Endothelial cell of umbilical vein (primary cell): ENCODE measurements around the gene IGF1. TPM values are rescaled to one million over a fixed set of nuclear protein-coding genes. Genes with fewer than 3 reads are reported as not detected.

Source experiments
- BruUV-seq: library from RNA; stranded (reverse); fragments of 400-500 nt; replicated peaks from 2 replicates; lab custom pipeline; 2021; lab: Mats Ljungman, UMichigan
- CTCF ChIA-PET: fragments of 300-600, 350-600 bp; sonication (Branson Sonifier 250); formaldehyde crosslinking; loops from one replicate; lab custom pipeline; 2021; ENCODE audit warnings: antibody characterized with exemption, inconsistent platforms; lab: Charles Lee
- POLR2A ChIA-PET: fragments of 300-600, 350-600 bp; sonication (Branson Sonifier 250); formaldehyde crosslinking; loops from one replicate; lab custom pipeline; 2021; ENCODE audit warnings: antibody characterized with exemption, inconsistent platforms; lab: Charles Lee
- DNase-seq: peaks from one replicate; pipeline ENCODE4 v3.0.0-alpha.2; 2011; ENCODE audit warnings: low read depth, low spot score
- FAIRE-seq: peaks from 2 replicates; lab custom pipeline; 2011; peaks lifted over from hg19 to GRCh38; lab: Jason Lieb, UNC
- H2AFZ ChIP-seq: 2 replicates; pipeline ENCODE4 v1.6.0; 2012; ENCODE audit warnings: low read depth, low read length, control low read depth, inconsistent platforms
- H3K27ac ChIP-seq: 2 replicates; pipeline ENCODE4 v1.5.1; 2011; ENCODE audit warnings: low read depth, mild to moderate bottlenecking, control low read depth, low read length, moderate library complexity; ENCODE audit not compliant: insufficient read depth
- H3K27me3 ChIP-seq, 2 experiments: 2 replicates each; pipeline versions ENCODE4 v1.6.0 to v1.6.1; 2011; ENCODE audit warnings: low read length in 2 of 2, mixed read lengths in 1 of 2; ENCODE audit not compliant: control insufficient read depth in 2 of 2, insufficient read depth in 2 of 2
- H3K36me3 ChIP-seq, 2 experiments: 2 replicates in 1 of 2; 3 replicates in 1 of 2; pipeline ENCODE4 v1.5.1; 2011; ENCODE audit warnings: low read length in 2 of 2, mild to moderate bottlenecking in 1 of 2, moderate library complexity in 1 of 2; ENCODE audit not compliant: control insufficient read depth in 2 of 2, insufficient read depth in 2 of 2; ENCODE audit errors: extremely low read depth in 1 of 2
- H3K4me1 ChIP-seq: 3 replicates; pipeline ENCODE4 v1.5.1; 2011; ENCODE audit warnings: mild to moderate bottlenecking, low read length; ENCODE audit not compliant: control insufficient read depth, insufficient read depth; ENCODE audit errors: extremely low read depth
- H3K4me2 ChIP-seq: 2 replicates; pipeline ENCODE4 v1.6.1; 2011; ENCODE audit warnings: low read length, control low read depth, mixed read lengths; ENCODE audit not compliant: insufficient read depth
- H3K4me3 ChIP-seq, 3 experiments: fragments of 200-600 bp in 1 of 3; sonication (generic), shearing (Covaris generic) in 1 of 3; replicated peaks in 1 of 3; 2 replicates each; pipeline ENCODE4 v1.5.1; 2011 to 2016; ENCODE audit warnings: control low read depth in 3 of 3, low read length in 3 of 3, mild to moderate bottlenecking in 2 of 3, inconsistent platforms in 1 of 3, low read depth in 1 of 3, moderate library complexity in 1 of 3; ENCODE audit not compliant: insufficient read depth in 1 of 3
- H3K79me2 ChIP-seq: 2 replicates; pipeline ENCODE4 v1.6.0; 2012; ENCODE audit warnings: low read length, inconsistent platforms; ENCODE audit not compliant: control insufficient read depth, insufficient read depth
- H3K9ac ChIP-seq: replicated peaks from 2 replicates; pipeline ENCODE3; 2011; ENCODE audit warnings: low read length, control low read depth; ENCODE audit not compliant: insufficient read depth; ENCODE audit errors: extremely low read depth
- H3K9me1 ChIP-seq: replicated peaks from 3 replicates; pipeline ENCODE4 v1.6.0; 2011; ENCODE audit warnings: mild to moderate bottlenecking, low read length; ENCODE audit not compliant: control insufficient read depth, insufficient read depth; ENCODE audit errors: extremely low read depth
- H3K9me3 ChIP-seq: replicated peaks from 2 replicates; pipeline ENCODE4 v1.5.1; 2012; ENCODE audit warnings: low read length, inconsistent platforms; ENCODE audit not compliant: control insufficient read depth, insufficient read depth
- H4K20me1 ChIP-seq: replicated peaks from 2 replicates; pipeline ENCODE3; 2011; ENCODE audit warnings: mild to moderate bottlenecking, low read length; ENCODE audit not compliant: control insufficient read depth, insufficient read depth; ENCODE audit errors: extremely low read depth
- CTCF ChIP-seq, 2 donors: IDR thresholded peaks; 1 replicate in 1 of 2; 2 replicates in 1 of 2; pipeline ENCODE4 v1.5.1; 2011; ENCODE audit warnings: low read length in 2 of 2, mild to moderate bottlenecking in 2 of 2, moderate library complexity in 2 of 2, control low read depth in 1 of 2, inconsistent platforms in 1 of 2, low read depth in 1 of 2; ENCODE audit not compliant: insufficient read depth in 1 of 2; ENCODE audit errors: extremely low read depth in 1 of 2
- EZH2 ChIP-seq: IDR thresholded peaks from 2 replicates; pipeline ENCODE4 v1.6.1; 2012; ENCODE audit warnings: borderline replicate concordance, low read depth, mild to moderate bottlenecking, moderate library complexity, low read length, inconsistent platforms; ENCODE audit not compliant: severe bottlenecking
- FOS ChIP-seq: IDR thresholded peaks from 2 replicates; pipeline ENCODE4 v1.6.1; 2011; ENCODE audit warnings: mild to moderate bottlenecking, low read length, moderate library complexity, borderline replicate concordance; ENCODE audit not compliant: insufficient read depth
- GATA2 ChIP-seq: IDR thresholded peaks from 2 replicates; pipeline ENCODE4 v1.7.0; 2011; ENCODE audit warnings: low read depth, mild to moderate bottlenecking, moderate library complexity, mixed read lengths, low read length; ENCODE audit not compliant: insufficient read length, insufficient read depth
- JUN ChIP-seq: IDR thresholded peaks from 2 replicates; pipeline ENCODE4 v1.6.1; 2011; ENCODE audit warnings: borderline replicate concordance, low read depth; ENCODE audit not compliant: insufficient read length, insufficient read depth
- MAX ChIP-seq: IDR thresholded peaks from 2 replicates; pipeline ENCODE4 v1.6.1; 2011; ENCODE audit not compliant: insufficient read depth, insufficient read length
- MYC ChIP-seq: IDR thresholded peaks from one replicate; pipeline ENCODE4 v1.6.1; 2011; ENCODE audit warnings: mild to moderate bottlenecking, low read depth, low read length
- POLR2A ChIP-seq: IDR thresholded peaks from 2 replicates; pipeline ENCODE4 v1.6.1; 2012; ENCODE audit warnings: low read depth, mild to moderate bottlenecking, control low read depth, low read length
- POLR2AphosphoS5 ChIP-seq: IDR thresholded peaks from 2 replicates; pipeline ENCODE4 v1.6.1; 2012; ENCODE audit warnings: low read depth, mild to moderate bottlenecking, control low read depth, low read length, moderate library complexity; ENCODE audit not compliant: insufficient read depth
- dilution Hi-C: fragments of 300-500 bp; cut with MboI; formaldehyde crosslinking; loops from one replicate; pipeline ENCODE4 v1.15.0; 2019; ENCODE audit warnings: low sequenced_read_pairs; ENCODE audit not compliant: extremely low pct_ligation_motif_present
- intact Hi-C: fragments of 100-400 bp; cut with micrococcal nuclease; formaldehyde crosslinking; loops from one replicate; pipeline ENCODE4 v1.10.0; 2022
- polyA plus RNA-seq, 4 experiments: library from polyadenylated mRNA; depleted of rRNA in 3 of 4; stranded (reverse) in 3 of 4; unstranded in 1 of 4; fragments of >200 nt; gene quantifications; 2 replicates each; pipeline versions ENCODE4 v1.2.1 to v1.2.3, GENCODE V29; 2011 to 2012; ENCODE audit warnings: missing spikeins in 1 of 4
- total RNA-seq: library from RNA; stranded (reverse); gene quantifications from 2 replicates; pipeline ENCODE4 v1.2.3, GENCODE V29; 2021

IGF1 gene
- total and polyA plus RNA-seq, 2 donors (not counting 3 experiments of a cell fraction or from before 2014, with no cell fraction given): 0.10 TPM; not detected in 1

- Histone ChIP-seq H3K4me1 (no peaks in the 10 kb centered on the region), H3K4me3 (no peak overlapping the region), H3K36me3 (no peaks in the 10 kb centered on the region), H3K27ac (no peak overlapping the region), H3K27me3 (no peaks in the 10 kb centered on the region), H3K4me2 (no peak overlapping the region), H3K79me2 (no peaks in the 10 kb centered on the region), H2AFZ (no peak overlapping the region), H4K20me1 (no peaks in the 10 kb centered on the region), H3K9me3 (no peaks in the 10 kb centered on the region), H3K9me1 (no peaks in the 10 kb centered on the region), H3K9ac (no peak overlapping the region)
- DNase-seq (no peak), FAIRE-seq (no peak)
- CTCF ChIA-PET: no interaction called here
- no TSS peak for BruUV-seq
- dilution Hi-C loops (no loop called here), intact Hi-C loops (no loop called here)
- POLR2A ChIA-PET: no interaction called here
- TF ChIP-seq GATA2: no peak
- no peak for TF ChIP-seq POLR2A
- TF ChIP-seq MAX: no peak
- TF ChIP-seq CTCF (IDR thresholded peaks at IDR 0.05; ENCODE audit: extremely low read depth in 1 of 2, insufficient read depth in 1 of 2, low read depth in 1 of 2, low read length in 2 of 2): no peak
- no peak for TF ChIP-seq JUN
- no peak for TF ChIP-seq FOS
- no peak for TF ChIP-seq MYC
- TF ChIP-seq EZH2: no peak
- no peak for TF ChIP-seq POLR2AphosphoS5
Observed at GRCh38 chr12:102376781-102377180, 103.6 kb downstream of the IGF1 start.
